Neural progenitor cell (in vitro differentiated cells): ENCODE data around the gene C17orf100. TPM values are rescaled to one million over a fixed set of nuclear protein-coding genes. Genes with fewer than 3 reads are reported as not detected.

Experiments
- DNase-seq: peaks from one replicate; pipeline ENCODE4 v3.0.0-alpha.2; 2016; ENCODE audit warnings: low spot score
- H2AFZ ChIP-seq: fragments of 200-600 bp; sonication (generic); replicated peaks from 2 replicates; pipeline ENCODE4 v1.6.1; 2016; ENCODE audit warnings: antibody characterized with exemption
- H3F3A ChIP-seq: fragments of 200-600 bp; sonication (generic); 2 replicates; pipeline ENCODE4 v1.6.1; 2016; ENCODE audit warnings: antibody characterized with exemption, low read depth
- H3K27ac ChIP-seq: fragments of 200-600 bp; sonication (generic); 2 replicates; pipeline ENCODE4 v1.5.1; 2016; ENCODE audit warnings: mild to moderate bottlenecking
- H3K27me3 ChIP-seq: fragments of 200-600 bp; sonication (generic); 2 replicates; pipeline ENCODE4 v1.6.1; 2016; ENCODE audit warnings: mild to moderate bottlenecking, moderate library complexity
- H3K36me3 ChIP-seq: fragments of 200-600 bp; sonication (generic); 2 replicates; pipeline ENCODE4 v1.5.1; 2016
- H3K4me1 ChIP-seq: fragments of 200-600 bp; sonication (generic); 2 replicates; pipeline ENCODE4 v1.6.1; 2016; ENCODE audit warnings: mixed run types
- H3K4me2 ChIP-seq: fragments of 200-600 bp; sonication (generic); 2 replicates; pipeline ENCODE4 v1.6.1; 2016
- H3K4me3 ChIP-seq: fragments of 200-600 bp; sonication (generic); 2 replicates; pipeline ENCODE4 v1.5.1; 2016
- H3K79me2 ChIP-seq: fragments of 200-600 bp; sonication (generic); 2 replicates; pipeline ENCODE4 v1.6.1; 2016; ENCODE audit warnings: low read depth
- H3K9ac ChIP-seq: fragments of 200-600 bp; sonication (generic); 2 replicates; pipeline ENCODE4 v1.6.1; 2016
- H3K9me3 ChIP-seq: fragments of 200-600 bp; sonication (generic); 2 replicates; pipeline ENCODE4 v1.5.1; 2016; ENCODE audit warnings: low read depth
- H4K20me1 ChIP-seq: fragments of 200-600 bp; sonication (generic); 2 replicates; pipeline ENCODE4 v1.6.1; 2016; ENCODE audit warnings: low read depth
- H3K27ac Mint-ChIP-seq: 3 replicates; pipeline ENCODE4 v1.8.0; 2021; ENCODE audit warnings: mixed read lengths
- H3K27me3 Mint-ChIP-seq: 2 replicates; pipeline ENCODE4 v1.8.0; 2022; ENCODE audit warnings: low read depth, mild to moderate bottlenecking, inconsistent platforms, moderate library complexity, mixed read lengths; ENCODE audit not compliant: insufficient read depth
- H3K36me3 Mint-ChIP-seq: 3 replicates; pipeline ENCODE4 v1.8.0; 2021; ENCODE audit warnings: mixed read lengths
- H3K4me1 Mint-ChIP-seq: 3 replicates; pipeline ENCODE4 v1.8.0; 2021; ENCODE audit warnings: mixed read lengths
- H3K4me3 Mint-ChIP-seq: 3 replicates; pipeline ENCODE4 v1.8.0; 2021; ENCODE audit warnings: mild to moderate bottlenecking, moderate library complexity, mixed read lengths
- H3K9me3 Mint-ChIP-seq: 3 replicates; pipeline ENCODE4 v1.8.0; 2020; ENCODE audit warnings: mixed read lengths
- CTCF ChIP-seq: fragments of 200-600 bp; sonication (generic); IDR thresholded peaks from 2 replicates; pipeline ENCODE4 v1.5.1; 2017; ENCODE audit warnings: antibody characterized with exemption, mild to moderate bottlenecking
- EZH2 ChIP-seq: fragments of 200-600 bp; sonication (generic); IDR thresholded peaks from 2 replicates; pipeline ENCODE4 v1.6.1; 2017; ENCODE audit warnings: antibody characterized with exemption, mild to moderate bottlenecking, moderate library complexity
- EZH2phosphoT487 ChIP-seq: fragments of 200-600 bp; sonication (generic); IDR thresholded peaks from 2 replicates; pipeline ENCODE4 v1.6.1; 2017; ENCODE audit warnings: antibody characterized with exemption
- total RNA-seq: library from RNA; depleted of rRNA; stranded (reverse); fragments of >200 nt; gene quantifications from 2 replicates; pipeline ENCODE4 v1.2.3, GENCODE V29; 2015; ENCODE audit warnings: low replicate concordance

Gene C17orf100
- total RNA-seq, 1 donor from 2014 or later, result 3.8 TPM

GRCh38 chr17:6675201-6675825, 23.8 kb downstream of the C17orf100 start:
- Histone ChIP-seq H3K27ac (no peak overlapping the region), H3K36me3 (no peaks in the 10 kb centered on the region), H3K27me3 (no peaks in the 10 kb centered on the region), H2AFZ (no peak overlapping the region), H3K4me3 (no peak overlapping the region), H3K4me1 (no peaks in the 10 kb centered on the region), H3K4me2 (no peak overlapping the region), H3K79me2 (no peaks in the 10 kb centered on the region), H3F3A (no peaks in the 10 kb centered on the region), H4K20me1 (no peaks in the 10 kb centered on the region), H3K9me3 (no peaks in the 10 kb centered on the region), H3K9ac (no peak overlapping the region)
- no peak for DNase-seq
- Mint-ChIP-seq H3K9me3 (no peaks in the 10 kb centered on the region), H3K27me3 (peaks cover 8% of the 10 kb centered on the region), H3K4me1 (no peaks in the 10 kb centered on the region), H3K4me3 (no peak overlapping the region), H3K27ac (no peak overlapping the region), H3K36me3 (no peaks in the 10 kb centered on the region)
- TF ChIP-seq EZH2phosphoT487 (no peak), CTCF (no peak), EZH2 (no peak)

GRCh38 chr17:6676802-6677157, 25.2 kb downstream of the C17orf100 start:
- Histone ChIP-seq H3K4me3 (no peak overlapping the region), H3K9me3 (no peaks in the 10 kb centered on the region), H3K27me3 (no peaks in the 10 kb centered on the region), H4K20me1 (no peaks in the 10 kb centered on the region), H2AFZ (no peak overlapping the region), H3K79me2 (no peaks in the 10 kb centered on the region), H3K36me3 (no peaks in the 10 kb centered on the region), H3K27ac (no peak overlapping the region), H3F3A (no peaks in the 10 kb centered on the region), H3K4me2 (no peak overlapping the region), H3K9ac (no peak overlapping the region), H3K4me1 (no peaks in the 10 kb centered on the region)
- DNase-seq, result no peak
- TF ChIP-seq EZH2, result no peak
- TF ChIP-seq EZH2phosphoT487, result no peak
- TF ChIP-seq CTCF, result no peak
- Mint-ChIP-seq H3K36me3 (no peaks in the 10 kb centered on the region), H3K9me3 (no peaks in the 10 kb centered on the region), H3K27ac (no peak overlapping the region), H3K27me3 (peaks cover 10% of the 10 kb centered on the region), H3K4me1 (no peaks in the 10 kb centered on the region), H3K4me3 (no peak overlapping the region)

- no peak overlapping the region for H3K4me3 ChIP-seq
- H3K27ac Mint-ChIP-seq, result no peak overlapping the region
- H3K9ac ChIP-seq, result no peak overlapping the region
- DNase-seq, result no peak
- H3K79me2 ChIP-seq, result no peaks in the 10 kb centered on the region
- H3K27me3 Mint-ChIP-seq, result peaks cover 11% of the 10 kb centered on the region
- TF ChIP-seq EZH2phosphoT487 (no peak), EZH2 (no peak)
- no peaks in the 10 kb centered on the region for H3K9me3 Mint-ChIP-seq
- H3K36me3 Mint-ChIP-seq, result no peaks in the 10 kb centered on the region
- no peaks in the 10 kb centered on the region for H3F3A ChIP-seq
- no peak overlapping the region for H3K4me3 Mint-ChIP-seq
- H2AFZ ChIP-seq, result no peak overlapping the region
- H3K4me1 ChIP-seq, result no peaks in the 10 kb centered on the region
- H3K4me1 Mint-ChIP-seq, result no peaks in the 10 kb centered on the region
- H3K27ac ChIP-seq, result no peak overlapping the region
- H3K27me3 ChIP-seq, result no peaks in the 10 kb centered on the region
- no peak overlapping the region for H3K4me2 ChIP-seq
- no peaks in the 10 kb centered on the region for H3K9me3 ChIP-seq
- no peaks in the 10 kb centered on the region for H4K20me1 ChIP-seq
- H3K36me3 ChIP-seq, result no peaks in the 10 kb centered on the region
Observed at GRCh38 chr17:6677158-6677831, 25.7 kb downstream of the C17orf100 start.

- no peaks in the 10 kb centered on the region for H3K79me2 ChIP-seq
- H3K4me1 Mint-ChIP-seq, result no peaks in the 10 kb centered on the region
- no peaks in the 10 kb centered on the region for H3K4me1 ChIP-seq
- H3K27ac ChIP-seq, result no peak overlapping the region
- H4K20me1 ChIP-seq, result no peaks in the 10 kb centered on the region
- H3K36me3 Mint-ChIP-seq, result no peaks in the 10 kb centered on the region
- TF ChIP-seq EZH2phosphoT487, result no peak
- no peak for TF ChIP-seq CTCF
- TF ChIP-seq EZH2, result no peak
- H3K4me2 ChIP-seq, result no peak overlapping the region
- H3F3A ChIP-seq, result no peaks in the 10 kb centered on the region
- H3K4me3 ChIP-seq, result no peak overlapping the region
- peaks cover 11% of the 10 kb centered on the region for H3K27me3 Mint-ChIP-seq
- no peaks in the 10 kb centered on the region for H3K27me3 ChIP-seq
- no peak for DNase-seq
- no peak overlapping the region for H2AFZ ChIP-seq
- H3K27ac Mint-ChIP-seq, result no peak overlapping the region
- H3K36me3 ChIP-seq, result no peaks in the 10 kb centered on the region
- H3K4me3 Mint-ChIP-seq, result no peak overlapping the region
- no peaks in the 10 kb centered on the region for H3K9me3 Mint-ChIP-seq
- H3K9me3 ChIP-seq, result no peaks in the 10 kb centered on the region
- no peak overlapping the region for H3K9ac ChIP-seq
Observed at GRCh38 chr17:6677946-6678345, 26.4 kb downstream of the C17orf100 start.
